ENCODE measurements around the gene TSSK6. TPM values are rescaled to one million over a fixed set of nuclear protein-coding genes. Genes with fewer than 3 reads are reported as not detected.

TSSK6 gene
- total and polyA plus RNA-seq, 11 donors = 0.28 to 1.0 (median 0.54) TPM

DNA sequence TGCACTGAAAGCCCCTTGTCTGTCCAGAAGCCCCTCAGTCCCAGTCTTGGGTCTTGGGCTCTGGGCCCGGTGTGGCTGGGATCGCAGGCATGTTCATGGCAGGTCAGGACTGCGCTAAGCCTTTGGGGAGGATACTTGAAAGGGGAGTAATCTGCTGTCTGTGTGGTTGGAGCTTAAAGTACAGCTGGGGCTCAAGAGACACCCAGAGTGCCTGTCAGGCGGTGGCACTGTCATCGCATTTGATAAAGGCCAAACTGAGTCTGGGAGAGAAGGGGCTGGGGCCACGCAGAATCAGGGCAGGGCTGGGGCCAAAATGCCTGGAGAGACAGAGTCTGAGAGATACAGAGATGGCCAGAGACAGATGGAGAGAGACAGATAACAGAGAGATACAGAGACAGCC lies 18.5 kb upstream of the TSSK6 start:
- no peak overlapping the region for H3K27ac ChIP-seq
- no peak overlapping the region for H3K4me3 ChIP-seq
- H3K4me1 ChIP-seq = peaks cover 4 to 25% (median 14%) of the 10 kb centered on the region in 12 donors
- DNase-seq = no peak
- peak in 1 of 4 donors; percentile 9 for ATAC-seq
- H3K36me3 ChIP-seq = peaks cover 0 to 9% (median 0%) of the 10 kb centered on the region in 9 donors
- H3K9me3 ChIP-seq = no peaks in the 10 kb centered on the region
- no peak for TF ChIP-seq POLR2A (IDR thresholded peaks at IDR 0.05)
- TF ChIP-seq, protein P1, sequence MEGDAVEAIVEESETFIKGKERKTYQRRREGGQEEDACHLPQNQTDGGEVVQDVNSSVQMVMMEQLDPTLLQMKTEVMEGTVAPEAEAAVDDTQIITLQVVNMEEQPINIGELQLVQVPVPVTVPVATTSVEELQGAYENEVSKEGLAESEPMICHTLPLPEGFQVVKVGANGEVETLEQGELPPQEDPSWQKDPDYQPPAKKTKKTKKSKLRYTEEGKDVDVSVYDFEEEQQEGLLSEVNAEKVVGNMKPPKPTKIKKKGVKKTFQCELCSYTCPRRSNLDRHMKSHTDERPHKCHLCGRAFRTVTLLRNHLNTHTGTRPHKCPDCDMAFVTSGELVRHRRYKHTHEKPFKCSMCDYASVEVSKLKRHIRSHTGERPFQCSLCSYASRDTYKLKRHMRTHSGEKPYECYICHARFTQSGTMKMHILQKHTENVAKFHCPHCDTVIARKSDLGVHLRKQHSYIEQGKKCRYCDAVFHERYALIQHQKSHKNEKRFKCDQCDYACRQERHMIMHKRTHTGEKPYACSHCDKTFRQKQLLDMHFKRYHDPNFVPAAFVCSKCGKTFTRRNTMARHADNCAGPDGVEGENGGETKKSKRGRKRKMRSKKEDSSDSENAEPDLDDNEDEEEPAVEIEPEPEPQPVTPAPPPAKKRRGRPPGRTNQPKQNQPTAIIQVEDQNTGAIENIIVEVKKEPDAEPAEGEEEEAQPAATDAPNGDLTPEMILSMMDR (IDR thresholded peaks at IDR 0.05) = no peak
- H3K27me3 ChIP-seq = peaks cover 0 to 20% (median 8%) of the 10 kb centered on the region in 9 donors
- intact Hi-C loops (cut with DNase I) = loop anchor here (2.0 to 10.0 kb wide), 9 partner anchors 108 to 741 kb away; partner anchors contain the start of gene GMIP (in 8 of the 10)
- WGBS, 4 donors = 38 to 62% (median 49%) methylated on average over 6 of the region's 6 CpGs

DNA sequence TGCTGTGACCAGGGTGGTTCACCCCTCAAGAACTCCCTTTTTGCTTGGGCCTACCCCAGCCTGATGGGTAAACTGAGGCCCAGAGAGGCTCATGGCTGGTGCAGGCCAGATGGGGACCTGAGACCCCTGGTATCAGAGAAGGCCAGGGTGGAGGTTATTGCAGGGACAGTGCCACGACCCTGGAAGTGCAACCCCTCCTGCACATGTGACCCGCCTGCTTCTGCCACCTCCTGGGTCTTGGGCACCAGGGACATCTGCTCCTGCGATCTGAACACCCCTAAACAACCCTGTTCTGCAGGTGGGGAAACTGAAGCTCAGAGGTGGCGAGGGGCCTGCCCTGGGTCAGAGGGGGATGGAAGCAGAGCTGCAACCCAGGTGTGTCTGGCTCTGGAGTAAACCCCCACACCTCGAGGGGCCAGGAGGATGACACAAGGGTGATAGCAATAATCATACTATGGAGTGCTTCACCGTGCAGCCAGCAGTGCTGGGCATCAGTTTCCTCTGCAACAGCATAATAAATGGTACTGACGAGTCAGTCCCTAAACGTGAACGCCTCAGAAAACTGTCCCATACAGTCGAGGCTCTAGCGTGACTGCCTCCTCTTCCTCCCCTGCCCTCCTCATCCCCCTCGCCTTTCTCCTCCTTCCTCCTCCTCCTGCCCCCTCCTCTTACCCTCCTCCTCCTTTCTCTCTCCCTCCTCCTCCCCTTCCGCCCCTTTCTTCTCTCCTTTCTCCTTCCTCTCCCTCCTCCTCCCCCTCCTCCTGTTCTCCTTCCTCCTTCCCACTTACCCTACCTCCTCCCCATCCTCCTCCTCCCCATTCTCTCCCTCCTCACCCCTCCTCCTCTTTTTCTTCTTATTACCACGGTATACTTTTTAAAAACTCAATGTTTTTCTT lies 17.7 kb upstream of the TSSK6 start:
- H3K36me3 ChIP-seq = peaks cover 0 to 13% (median 3%) of the 10 kb centered on the region in 9 donors
- no peak overlapping the region for H3K27ac ChIP-seq
- intact Hi-C loops (cut with DNase I) = loop anchor here (1.0 to 10.0 kb wide), 11 partner anchors 21 to 742 kb away; partner anchors contain the start of gene GMIP (in 7 of the 10)
- TF ChIP-seq POLR2A (IDR thresholded peaks at IDR 0.05) = no peak
- TF ChIP-seq, protein P1 (IDR thresholded peaks at IDR 0.05) = no peak
- WGBS, 4 donors = 74 to 78% (median 76%) methylated on average over 14 of the region's 14 CpGs
- H3K27me3 ChIP-seq = peaks cover 0 to 12% (median under 1%) of the 10 kb centered on the region in 9 donors
- H3K4me3 ChIP-seq = no peak overlapping the region
- H3K4me1 ChIP-seq = peaks cover 0 to 18% (median 9%) of the 10 kb centered on the region in 12 donors
- H3K9me3 ChIP-seq = no peaks in the 10 kb centered on the region
- ATAC-seq = no peak
- DNase-seq = no peak

DNA sequence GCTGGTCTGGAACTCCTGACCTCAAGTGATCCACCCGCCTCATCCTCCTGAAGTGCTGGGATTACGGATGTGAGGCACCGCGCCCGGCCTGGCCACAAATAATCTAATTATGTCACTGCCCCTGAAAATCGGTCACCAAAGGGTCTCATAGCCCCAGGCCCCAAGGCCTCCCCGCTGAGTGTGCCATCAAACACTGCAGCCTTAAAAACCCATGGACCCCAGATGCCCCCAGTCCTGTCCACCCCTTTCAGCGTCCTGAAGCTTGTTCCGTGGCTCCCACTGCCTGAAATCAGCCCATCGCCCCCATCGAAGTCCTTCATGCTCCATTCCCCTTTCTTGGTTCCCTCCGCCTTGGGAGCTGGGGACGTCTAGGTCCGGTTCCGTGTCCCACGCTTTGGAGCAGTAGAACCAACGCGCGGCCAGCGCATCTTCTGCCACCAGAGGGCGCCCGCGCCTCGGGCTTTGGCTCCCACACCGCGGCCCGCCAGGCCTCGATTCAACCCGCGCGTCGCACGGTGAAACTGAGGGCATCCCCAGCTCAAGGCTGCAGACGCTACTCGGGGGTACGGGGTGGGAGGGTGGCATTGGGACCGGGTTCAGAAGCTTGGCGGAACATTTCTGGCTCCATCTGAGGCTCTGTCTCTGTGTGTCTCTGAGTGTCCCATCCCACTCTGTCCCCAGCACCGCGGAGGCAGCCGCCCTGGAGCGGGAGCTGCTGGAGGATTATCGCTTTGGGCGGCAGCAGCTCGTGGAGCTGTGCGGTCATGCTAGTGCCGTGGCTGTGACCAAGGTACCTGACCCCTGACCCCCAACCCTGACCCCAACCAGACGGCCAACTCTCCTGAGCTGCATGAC lies 16.8 kb upstream of the TSSK6 start:
- ATAC-seq = peak; percentile 40 to 73 (median 60)
- Histone ChIP-seq H3K4me3 (peak overlapping the region in 1 of 12 donors; percentile 3), H3K27ac (no peak overlapping the region), H3K9me3 (no peaks in the 10 kb centered on the region), H3K27me3 (peaks cover 0 to 5% (median 0%) of the 10 kb centered on the region in 9 donors), H3K4me1 (peaks cover 0 to 16% (median 7%) of the 10 kb centered on the region in 12 donors), H3K36me3 (peaks cover 0 to 22% (median 10%) of the 10 kb centered on the region in 9 donors)
- peak; percentile 72 to 93 (median 85) for DNase-seq
- TF ChIP-seq, protein P1 (IDR thresholded peaks at IDR 0.05) = peak; percentile 91 to 97 (median 94)
- TF ChIP-seq POLR2A (IDR thresholded peaks at IDR 0.05) = no peak
- WGBS, 4 donors = 19 to 28% (median 23%) methylated on average over 43 to 48 of the region's 48 CpGs
- intact Hi-C loops (cut with DNase I) = loop anchor here (1.0 to 10.0 kb wide), 11 partner anchors 22 to 743 kb away; partner anchors contain the start of gene GMIP (in 7 of the 10)
